ENCODE data around the gene ADGRE1. TPM values are rescaled to one million over a fixed set of nuclear protein-coding genes. Genes with fewer than 3 reads are reported as not detected.

ADGRE1 gene
- total and polyA plus RNA-seq, 2 of the 8 experiments (the other 6 are each of a cell fraction or from before 2014, with no cell fraction given), result not detected

- H3K56ac ChIP-seq (replicated peaks; ENCODE audit: insufficient read length, low read depth, low read length), result no peak overlapping the region
- TF ChIP-seq PHF8 (conservative IDR thresholded peaks at IDR 0.05; ENCODE audit: low read depth, low read length) (no peak), CTBP2 (IDR thresholded peaks at IDR 0.05; ENCODE audit: borderline replicate concordance, insufficient read depth, insufficient read length, low read length) (no peak), ATF3 (IDR thresholded peaks at IDR 0.05; ENCODE audit: insufficient read depth, low read depth, low read length) (no peak), NRF1 (IDR thresholded peaks at IDR 0.05; ENCODE audit: low read depth, low read length) (no peak), TAF1 (IDR thresholded peaks at IDR 0.05; ENCODE audit: low read depth, low read length) (no peak), CBX8 (IDR thresholded peaks at IDR 0.05; ENCODE audit: borderline replicate concordance, low read depth, low read length) (no peak), GTF2F1 (IDR thresholded peaks at IDR 0.05; ENCODE audit: borderline replicate concordance, low read depth, low read length) (no peak)
- H3K4me2 ChIP-seq (ENCODE audit: insufficient read depth in 1 of 2, low read depth in 2 of 2, low read length in 2 of 2), result no peak overlapping the region
- DNase-seq (ENCODE audit: low read depth in 1 of 2, low spot score in 2 of 2) (no peak), FAIRE-seq (no peak)
- H4K20me1 ChIP-seq (replicated peaks in 1 of 2; ENCODE audit: control insufficient read depth in 1 of 2, insufficient read depth in 2 of 2, low read length in 2 of 2), result no peaks in the 10 kb centered on the region
- ChIA-PET CTCF (ENCODE audit: partially characterized antibody) (no interaction called here), POLR2A (ENCODE audit: partially characterized antibody) (no interaction called here)
- H3K4me1 ChIP-seq (replicated peaks in 1 of 4; ENCODE audit: control insufficient read depth in 3 of 4, insufficient read depth in 4 of 4, low read length in 3 of 4), result no peaks in the 10 kb centered on the region
- no peaks in the 10 kb centered on the region for H3K23me2 ChIP-seq (ENCODE audit: low read depth, low read length)
- H3K9me3 ChIP-seq (ENCODE audit: insufficient read depth in 2 of 2, low read depth in 1 of 2, low read length in 1 of 2), result peaks cover 67 to 82% of the 10 kb centered on the region in 2 experiments
- H3K79me2 ChIP-seq (ENCODE audit: control insufficient read depth in 1 of 2, insufficient read depth in 2 of 2, low read length in 2 of 2), result no peaks in the 10 kb centered on the region
- no peak overlapping the region for H4K5ac ChIP-seq (ENCODE audit: insufficient read length, low read depth, low read length)
- no peak overlapping the region for H2BK5ac ChIP-seq (ENCODE audit: low read depth, low read length)
- H3K79me1 ChIP-seq (ENCODE audit: low read depth, low read length), result no peaks in the 10 kb centered on the region
- WGBS, 2 experiments (ENCODE audit: extremely low coverage in 1 of 2, insufficient coverage in 1 of 2, insufficient read length in 1 of 2, insufficient replicate concordance in 2 of 2, low coverage in 1 of 2, low lambda C conversion rate in 2 of 2, missing lambda C conversion rate in 1 of 2), result 57% methylated on average over 2 of the region's 2 CpGs; no CpG with 5 or more reads in 1 of the 2 experiments
- H2BK12ac ChIP-seq (ENCODE audit: low read depth, low read length), result no peak overlapping the region
- no peak overlapping the region for H3K4me3 ChIP-seq (ENCODE audit: extremely low read depth in 1 of 4, insufficient read depth in 2 of 4, low read depth in 3 of 4, low read length in 4 of 4)
- H3K27me3 ChIP-seq (replicated peaks in 1 of 4; ENCODE audit: control insufficient read depth in 3 of 4, extremely low read depth in 1 of 4, insufficient read depth in 3 of 4, low read length in 3 of 4), result no peaks in the 10 kb centered on the region
- no peak overlapping the region for H2AFZ ChIP-seq (ENCODE audit: low read length)
- H3K27ac ChIP-seq (ENCODE audit: low read depth, low read length), result no peak overlapping the region
- H3K23ac ChIP-seq (ENCODE audit: insufficient read length), result no peak overlapping the region
- H2BK20ac ChIP-seq (ENCODE audit: low read length), result no peak overlapping the region
- H4K91ac ChIP-seq (replicated peaks; ENCODE audit: insufficient read length, low read length), result no peak overlapping the region
- no peak overlapping the region for H2BK15ac ChIP-seq (ENCODE audit: low read length)
- H3K9ac ChIP-seq (replicated peaks in 1 of 4; ENCODE audit: extremely low read depth in 1 of 4, low read depth in 3 of 4, low read length in 3 of 4), result no peak overlapping the region
- no peak overlapping the region for H2BK120ac ChIP-seq (replicated peaks; ENCODE audit: low read depth, low read length)
- H3K14ac ChIP-seq (ENCODE audit: insufficient read length), result no peak overlapping the region
- no peak overlapping the region for H4K8ac ChIP-seq (ENCODE audit: extremely low read depth, insufficient read depth, low read length)
- H3K36me3 ChIP-seq (ENCODE audit: control insufficient read depth in 2 of 4, insufficient read depth in 4 of 4, low read length in 3 of 4), result no peaks in the 10 kb centered on the region
- H3K4ac ChIP-seq (replicated peaks; ENCODE audit: insufficient read length, low read depth, low read length), result no peak overlapping the region
- no peak overlapping the region for H3K18ac ChIP-seq (ENCODE audit: extremely low read depth, low read length)
- no peak overlapping the region for H2AK5ac ChIP-seq (ENCODE audit: low read depth, low read length)
Observed at GRCh38 chr19:6970021-6970420, 82.6 kb downstream of the ADGRE1 start.

Data from H1 (cell line).